ENCODE data around the gene FGF18. TPM values are rescaled to one million over a fixed set of nuclear protein-coding genes. Genes with fewer than 3 reads are reported as not detected.
"Not testable (repeated sequence)": the region's sequence is repeated elsewhere in the genome, so short reads cannot be mapped to it uniquely, and the experiment has no call there.

The FGF18 gene
- 0.06 TPM in 1 of 2 replicates, not detected in the other for total RNA-seq (2014; rRNA removed)
- 0.06 TPM for polyA plus RNA-seq (2012)

GRCh38 chr5:171418982-171419687 is at the start of gene FGF18:
Gene FGF18 (plus strand): TSS chr5:171419647. CDS start chr5:171420200, 553 bp downstream.
- peak; percentile 33 for DNase-seq (ENCODE audit: low read depth)

- no peak for DNase-seq (ENCODE audit: low read depth)
Measured at GRCh38 chr5:171369898-171370297, 49.5 kb upstream of the FGF18 start.

GRCh38 chr5:171370881-171371280 is 48.6 kb upstream of the FGF18 start:
- not testable (repeated sequence) for DNase-seq (ENCODE audit: low read depth)

GRCh38 chr5:171371326-171371725 is 48.1 kb upstream of the FGF18 start:
- no peak for DNase-seq (ENCODE audit: low read depth)

- no peak for DNase-seq (ENCODE audit: low read depth)
Measured at GRCh38 chr5:171379961-171380360, 39.5 kb upstream of the FGF18 start.

- DNase-seq (ENCODE audit: low read depth): not testable (repeated sequence)
Measured at GRCh38 chr5:171384416-171384815, 35.0 kb upstream of the FGF18 start.

- DNase-seq (ENCODE audit: low read depth): not testable (repeated sequence)
Measured at GRCh38 chr5:171384999-171385398, 34.4 kb upstream of the FGF18 start.

- no peak for DNase-seq (ENCODE audit: low read depth)
Measured at GRCh38 chr5:171386006-171386671, 33.3 kb upstream of the FGF18 start.

- no peak for DNase-seq (ENCODE audit: low read depth)
Measured at GRCh38 chr5:171386861-171387344, 32.5 kb upstream of the FGF18 start.

GRCh38 chr5:171387345-171387969 is 32.0 kb upstream of the FGF18 start, which contains the start of gene NPM1:
Gene NPM1 (plus strand): TSS chr5:171387849. CDS start chr5:171387949, 100 bp downstream.
- DNase-seq (ENCODE audit: low read depth): peak; percentile 97

- DNase-seq (ENCODE audit: low read depth): peak; percentile 76
Measured at GRCh38 chr5:171387970-171388815, 31.3 kb upstream of the FGF18 start.

- DNase-seq (ENCODE audit: low read depth): no peak
Measured at GRCh38 chr5:171388816-171389168, 30.7 kb upstream of the FGF18 start.

GRCh38 chr5:171390883-171391677 is 28.4 kb upstream of the FGF18 start:
- DNase-seq (ENCODE audit: low read depth): no peak

GRCh38 chr5:171391996-171392577 is 27.4 kb upstream of the FGF18 start:
- no peak for DNase-seq (ENCODE audit: low read depth)

GRCh38 chr5:171392585-171393159 is 26.8 kb upstream of the FGF18 start:
- DNase-seq (ENCODE audit: low read depth): no peak

- DNase-seq (ENCODE audit: low read depth): no peak
Measured at GRCh38 chr5:171395042-171395441, 24.4 kb upstream of the FGF18 start.

GRCh38 chr5:171396583-171396982 is 22.9 kb upstream of the FGF18 start:
- not testable (repeated sequence) for DNase-seq (ENCODE audit: low read depth)

- no peak for DNase-seq (ENCODE audit: low read depth)
Measured at GRCh38 chr5:171397190-171397589, 22.3 kb upstream of the FGF18 start.

- no peak for DNase-seq (ENCODE audit: low read depth)
Measured at GRCh38 chr5:171397599-171397998, 21.8 kb upstream of the FGF18 start.

- not testable (repeated sequence) for DNase-seq (ENCODE audit: low read depth)
Measured at GRCh38 chr5:171398660-171399059, 20.8 kb upstream of the FGF18 start.
